HL-60 (cell line): ENCODE results near the gene KIAA1549.
A peak's percentile ranks its signal among the peaks of the same experiment; 100 is the strongest.

Experiments used
- DNase-seq, 2 experiments: peaks; one replicate each; pipeline ENCODE4 v3.0.0-alpha.2; 2010 to 2020; ENCODE audit warnings: low read depth in 1 of 2, low spot score in 1 of 2
- H3K27ac ChIP-seq: fragments of 250-450 bp; sonication (Bioruptor Pico); replicated peaks from 2 replicates; pipeline ENCODE4 v1.5.1; 2020; ENCODE audit warnings: mild to moderate bottlenecking, moderate library complexity
- H3K27me3 ChIP-seq: fragments of 250-450 bp; sonication (Bioruptor Pico); 2 replicates; pipeline ENCODE4 v1.5.1; 2021; ENCODE audit warnings: mild to moderate bottlenecking, moderate library complexity; ENCODE audit not compliant: insufficient read depth, poor library complexity, severe bottlenecking
- H3K4me3 ChIP-seq: replicated peaks from 2 replicates; pipeline ENCODE4 v1.5.1; 2011; ENCODE audit warnings: mild to moderate bottlenecking, control low read depth, low read length; ENCODE audit not compliant: insufficient read depth
- CTCF ChIP-seq: IDR thresholded peaks from one replicate; pipeline ENCODE4 v1.5.1; 2011; ENCODE audit warnings: low read length, control low read depth, inconsistent platforms; ENCODE audit not compliant: insufficient read depth
- GABPA ChIP-seq: IDR thresholded peaks from 2 replicates; pipeline ENCODE4 v1.6.1; 2012; ENCODE audit warnings: low read depth
- POLR2AphosphoS5 ChIP-seq: IDR thresholded peaks from 2 replicates; pipeline ENCODE4 v1.6.1; 2012; ENCODE audit warnings: low read depth
- SPI1 ChIP-seq: IDR thresholded peaks from 2 replicates; pipeline ENCODE4 v1.6.1; 2012; ENCODE audit warnings: low read depth, mild to moderate bottlenecking, borderline replicate concordance
- TF ChIP-seq, protein P1 (sequence below): IDR thresholded peaks from 2 replicates; pipeline ENCODE4 v1.6.1; 2012; ENCODE audit warnings: low read depth; ENCODE audit not compliant: insufficient replicate concordance

Gene KIAA1549

DNA sequence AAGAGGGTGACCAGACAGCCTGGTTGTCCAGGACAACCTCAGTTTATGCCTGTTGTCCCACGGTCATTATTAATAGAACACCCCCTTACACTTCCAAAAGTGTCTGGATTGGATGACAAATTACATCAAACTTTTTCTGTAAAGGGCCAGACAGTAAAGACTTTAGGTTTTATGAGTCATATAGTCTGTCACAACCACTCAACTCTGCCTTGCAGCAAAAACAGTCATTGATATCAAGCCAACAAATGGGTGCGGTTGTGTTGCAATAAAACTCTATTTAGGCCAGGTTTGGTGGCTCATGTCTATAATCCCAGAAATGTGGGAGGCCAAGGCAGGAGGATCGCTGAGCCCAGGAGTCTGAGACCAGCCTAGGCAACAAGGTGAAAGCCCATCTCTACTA, 116.5 kb downstream of the KIAA1549 start:
- TF ChIP-seq SPI1 (no peak), POLR2AphosphoS5 (no peak), GABPA (no peak), CTCF (no peak)
- TF ChIP-seq, protein P1, sequence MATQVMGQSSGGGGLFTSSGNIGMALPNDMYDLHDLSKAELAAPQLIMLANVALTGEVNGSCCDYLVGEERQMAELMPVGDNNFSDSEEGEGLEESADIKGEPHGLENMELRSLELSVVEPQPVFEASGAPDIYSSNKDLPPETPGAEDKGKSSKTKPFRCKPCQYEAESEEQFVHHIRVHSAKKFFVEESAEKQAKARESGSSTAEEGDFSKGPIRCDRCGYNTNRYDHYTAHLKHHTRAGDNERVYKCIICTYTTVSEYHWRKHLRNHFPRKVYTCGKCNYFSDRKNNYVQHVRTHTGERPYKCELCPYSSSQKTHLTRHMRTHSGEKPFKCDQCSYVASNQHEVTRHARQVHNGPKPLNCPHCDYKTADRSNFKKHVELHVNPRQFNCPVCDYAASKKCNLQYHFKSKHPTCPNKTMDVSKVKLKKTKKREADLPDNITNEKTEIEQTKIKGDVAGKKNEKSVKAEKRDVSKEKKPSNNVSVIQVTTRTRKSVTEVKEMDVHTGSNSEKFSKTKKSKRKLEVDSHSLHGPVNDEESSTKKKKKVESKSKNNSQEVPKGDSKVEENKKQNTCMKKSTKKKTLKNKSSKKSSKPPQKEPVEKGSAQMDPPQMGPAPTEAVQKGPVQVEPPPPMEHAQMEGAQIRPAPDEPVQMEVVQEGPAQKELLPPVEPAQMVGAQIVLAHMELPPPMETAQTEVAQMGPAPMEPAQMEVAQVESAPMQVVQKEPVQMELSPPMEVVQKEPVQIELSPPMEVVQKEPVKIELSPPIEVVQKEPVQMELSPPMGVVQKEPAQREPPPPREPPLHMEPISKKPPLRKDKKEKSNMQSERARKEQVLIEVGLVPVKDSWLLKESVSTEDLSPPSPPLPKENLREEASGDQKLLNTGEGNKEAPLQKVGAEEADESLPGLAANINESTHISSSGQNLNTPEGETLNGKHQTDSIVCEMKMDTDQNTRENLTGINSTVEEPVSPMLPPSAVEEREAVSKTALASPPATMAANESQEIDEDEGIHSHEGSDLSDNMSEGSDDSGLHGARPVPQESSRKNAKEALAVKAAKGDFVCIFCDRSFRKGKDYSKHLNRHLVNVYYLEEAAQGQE, result no peak
- H3K27me3 ChIP-seq, result no peaks in the 10 kb centered on the region
- no peak overlapping the region for H3K27ac ChIP-seq
- DNase-seq, result peak; percentile 41 to 88
- H3K4me3 ChIP-seq, result no peak overlapping the region

DNA sequence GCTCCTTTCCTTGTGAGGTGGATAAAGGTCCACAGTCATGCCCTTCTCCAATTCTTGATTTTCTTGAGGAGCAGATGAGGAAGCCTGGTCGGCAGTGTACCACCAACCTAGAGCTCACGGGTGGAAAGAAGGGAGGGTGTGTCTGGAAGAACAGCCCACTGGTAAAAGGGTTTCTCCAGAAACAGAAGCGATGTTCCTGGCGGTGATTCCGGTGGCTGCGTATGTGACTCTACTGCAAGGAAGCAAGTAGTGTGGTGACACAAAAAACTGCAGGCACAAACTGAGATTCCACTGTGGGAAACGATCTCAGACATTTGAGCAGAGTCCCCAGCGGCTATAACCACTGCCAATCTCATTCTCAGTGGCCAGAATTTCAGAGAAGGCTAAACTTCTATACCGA, 117.3 kb downstream of the KIAA1549 start:
- Histone ChIP-seq H3K4me3 (no peak overlapping the region), H3K27me3 (no peaks in the 10 kb centered on the region), H3K27ac (no peak overlapping the region)
- TF ChIP-seq POLR2AphosphoS5 (no peak), GABPA (no peak), SPI1 (no peak), CTCF (no peak)
- TF ChIP-seq, protein P1, result no peak
- no peak for DNase-seq

- no peak overlapping the region for H3K4me3 ChIP-seq
- no peak for DNase-seq
- no peaks in the 10 kb centered on the region for H3K27me3 ChIP-seq
- H3K27ac ChIP-seq, result no peak overlapping the region
- TF ChIP-seq POLR2AphosphoS5 (no peak), SPI1 (no peak), GABPA (no peak), CTCF (no peak)
- TF ChIP-seq, protein P1, result no peak
These were observed 120.1 kb downstream of the KIAA1549 start for GRCh38 chr7:138861051-138861450.
